PFSK-1 (cell line): Measurements from ENCODE around the gene CCDC7.

ENCODE experiments used
- FOXP2 ChIP-seq: optimal IDR thresholded peaks from 2 replicates; pipeline ENCODE3; 2011; ENCODE audit warnings: borderline replicate concordance, control low read depth, inconsistent platforms; ENCODE audit not compliant: insufficient read depth; ENCODE audit errors: extremely low read length, extremely low read depth
- POLR2AphosphoS5 ChIP-seq: IDR thresholded peaks from 2 replicates; pipeline ENCODE4 v1.6.1; 2012; ENCODE audit warnings: low read depth, mild to moderate bottlenecking, control low read depth, low read length, moderate library complexity
- SIN3A ChIP-seq: IDR thresholded peaks from 2 replicates; pipeline ENCODE4 v1.6.1; 2012; ENCODE audit warnings: mild to moderate bottlenecking, low read length, moderate library complexity, borderline replicate concordance; ENCODE audit not compliant: insufficient read depth
- TAF1 ChIP-seq: IDR thresholded peaks from 2 replicates; pipeline ENCODE4 v1.6.1; 2012; ENCODE audit warnings: low read length, control low read depth, borderline replicate concordance; ENCODE audit not compliant: insufficient read depth
- TF ChIP-seq, protein P1 (sequence below), 2 experiments: IDR thresholded peaks; 2 replicates each; pipeline versions ENCODE4 v1.6.1 to v1.8.0; 2011 to 2012; ENCODE audit warnings: low read depth in 2 of 2, low read length in 2 of 2, control low read depth in 1 of 2, inconsistent platforms in 1 of 2, mild to moderate bottlenecking in 1 of 2, moderate library complexity in 1 of 2; ENCODE audit not compliant: insufficient read depth in 1 of 2

DNA sequence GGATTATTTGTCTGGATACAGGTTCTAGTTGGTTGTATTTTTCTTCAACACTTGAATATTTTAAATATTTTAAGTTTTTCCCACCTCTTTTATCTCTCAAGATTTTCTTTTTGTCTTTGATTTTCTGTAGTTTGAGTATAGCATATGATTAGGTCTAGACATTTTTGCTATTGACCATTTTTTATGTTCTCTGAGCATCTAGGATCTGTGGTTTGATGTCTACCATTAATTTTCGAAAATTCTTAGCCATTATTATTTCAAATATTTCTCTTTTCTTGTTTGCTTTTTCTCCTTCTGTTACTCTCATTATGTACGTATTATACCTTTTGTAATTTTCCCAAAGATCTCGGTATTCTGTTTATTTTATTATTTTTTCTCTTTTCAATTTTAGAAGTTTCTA lies 293.0 kb downstream of the CCDC7 start:
- TF ChIP-seq POLR2AphosphoS5, result no peak
- TF ChIP-seq, protein P1, sequence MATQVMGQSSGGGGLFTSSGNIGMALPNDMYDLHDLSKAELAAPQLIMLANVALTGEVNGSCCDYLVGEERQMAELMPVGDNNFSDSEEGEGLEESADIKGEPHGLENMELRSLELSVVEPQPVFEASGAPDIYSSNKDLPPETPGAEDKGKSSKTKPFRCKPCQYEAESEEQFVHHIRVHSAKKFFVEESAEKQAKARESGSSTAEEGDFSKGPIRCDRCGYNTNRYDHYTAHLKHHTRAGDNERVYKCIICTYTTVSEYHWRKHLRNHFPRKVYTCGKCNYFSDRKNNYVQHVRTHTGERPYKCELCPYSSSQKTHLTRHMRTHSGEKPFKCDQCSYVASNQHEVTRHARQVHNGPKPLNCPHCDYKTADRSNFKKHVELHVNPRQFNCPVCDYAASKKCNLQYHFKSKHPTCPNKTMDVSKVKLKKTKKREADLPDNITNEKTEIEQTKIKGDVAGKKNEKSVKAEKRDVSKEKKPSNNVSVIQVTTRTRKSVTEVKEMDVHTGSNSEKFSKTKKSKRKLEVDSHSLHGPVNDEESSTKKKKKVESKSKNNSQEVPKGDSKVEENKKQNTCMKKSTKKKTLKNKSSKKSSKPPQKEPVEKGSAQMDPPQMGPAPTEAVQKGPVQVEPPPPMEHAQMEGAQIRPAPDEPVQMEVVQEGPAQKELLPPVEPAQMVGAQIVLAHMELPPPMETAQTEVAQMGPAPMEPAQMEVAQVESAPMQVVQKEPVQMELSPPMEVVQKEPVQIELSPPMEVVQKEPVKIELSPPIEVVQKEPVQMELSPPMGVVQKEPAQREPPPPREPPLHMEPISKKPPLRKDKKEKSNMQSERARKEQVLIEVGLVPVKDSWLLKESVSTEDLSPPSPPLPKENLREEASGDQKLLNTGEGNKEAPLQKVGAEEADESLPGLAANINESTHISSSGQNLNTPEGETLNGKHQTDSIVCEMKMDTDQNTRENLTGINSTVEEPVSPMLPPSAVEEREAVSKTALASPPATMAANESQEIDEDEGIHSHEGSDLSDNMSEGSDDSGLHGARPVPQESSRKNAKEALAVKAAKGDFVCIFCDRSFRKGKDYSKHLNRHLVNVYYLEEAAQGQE (IDR thresholded peaks at IDR 0.05; ENCODE audit: insufficient read depth in 1 of 2, low read depth in 2 of 2, low read length in 2 of 2), result no peak
- TF ChIP-seq SIN3A, result no peak
- TF ChIP-seq TAF1, result no peak
- no peak for TF ChIP-seq FOXP2
